ENCODE measurements around the gene CPEB3.
"Not testable (repeated sequence)": the region's sequence is repeated elsewhere in the genome, so short reads cannot be mapped to it uniquely, and the experiment has no call there.

The CPEB3 gene

GRCh38 chr10:92267343-92267742, 23.5 kb downstream of the CPEB3 start:
- no peak for DNase-seq (ENCODE audit: low read depth in 2 of 2)

GRCh38 chr10:92265687-92266258, 25.1 kb downstream of the CPEB3 start:
- DNase-seq (ENCODE audit: low read depth in 2 of 2), result no peak

DNA sequence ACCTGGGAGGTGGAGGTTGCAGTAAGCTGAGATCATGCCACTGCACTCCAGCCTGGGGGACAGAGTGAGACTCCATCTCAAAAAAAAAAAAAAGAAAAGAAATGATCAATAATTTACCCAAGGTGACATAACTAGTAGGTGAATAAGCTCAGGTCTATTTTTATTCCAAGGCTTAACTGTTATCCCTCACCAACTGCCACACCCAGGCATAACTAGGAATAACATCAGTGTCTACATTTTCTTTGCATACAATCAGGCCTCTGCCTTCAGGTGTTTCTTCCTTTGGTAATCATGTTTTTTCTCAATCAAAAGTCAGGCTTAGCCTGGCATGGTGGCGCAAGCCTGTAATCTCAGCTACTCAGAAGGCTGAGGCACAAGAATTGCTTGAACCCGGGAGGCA, 26.6 kb downstream of the CPEB3 start:
- no peak for DNase-seq (ENCODE audit: low read depth in 2 of 2)

- DNase-seq (ENCODE audit: low read depth in 2 of 2), result no peak
Measured at GRCh38 chr10:92263396-92263795, 27.5 kb downstream of the CPEB3 start.

DNA sequence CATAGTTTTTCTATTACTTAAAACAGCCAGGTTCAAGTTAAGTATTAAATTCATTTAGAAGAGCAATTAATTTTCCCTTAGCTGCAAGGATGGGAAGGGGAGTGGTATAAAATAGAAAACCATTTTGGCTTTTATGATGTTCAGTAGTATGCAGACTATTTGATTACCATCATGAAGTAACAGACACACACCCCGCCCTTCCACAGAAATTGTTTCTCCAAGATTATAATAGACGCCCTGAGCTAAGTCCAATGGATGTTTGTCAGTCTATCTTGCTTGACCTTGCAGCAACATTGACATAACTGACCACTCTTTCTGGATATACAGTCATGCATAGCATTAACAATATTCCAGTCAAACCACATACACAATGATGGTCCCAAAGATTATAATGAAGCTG, 42.3 kb downstream of the CPEB3 start:
- DNase-seq (ENCODE audit: low read depth in 2 of 2), result no peak

DNA sequence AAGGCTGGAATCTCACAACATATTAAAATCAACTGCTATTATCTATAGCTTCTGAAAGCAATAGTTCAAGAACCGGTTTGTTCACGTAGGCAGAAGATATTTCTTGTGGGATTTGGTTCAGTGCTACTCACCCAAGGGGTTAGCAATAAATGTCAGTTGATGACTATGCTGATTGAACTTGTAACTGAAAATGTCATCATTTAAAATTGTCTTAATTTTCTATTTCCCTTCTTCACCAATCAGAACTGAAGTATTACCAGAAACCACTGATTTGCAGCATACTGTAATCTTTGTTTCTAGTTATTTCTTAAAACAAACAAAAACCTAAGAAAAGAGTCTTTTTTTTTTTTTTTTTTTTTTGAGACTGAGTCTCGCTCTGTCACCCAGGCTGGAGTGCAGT, 46.1 kb downstream of the CPEB3 start:
- DNase-seq (ENCODE audit: low read depth in 2 of 2), result no peak

DNA sequence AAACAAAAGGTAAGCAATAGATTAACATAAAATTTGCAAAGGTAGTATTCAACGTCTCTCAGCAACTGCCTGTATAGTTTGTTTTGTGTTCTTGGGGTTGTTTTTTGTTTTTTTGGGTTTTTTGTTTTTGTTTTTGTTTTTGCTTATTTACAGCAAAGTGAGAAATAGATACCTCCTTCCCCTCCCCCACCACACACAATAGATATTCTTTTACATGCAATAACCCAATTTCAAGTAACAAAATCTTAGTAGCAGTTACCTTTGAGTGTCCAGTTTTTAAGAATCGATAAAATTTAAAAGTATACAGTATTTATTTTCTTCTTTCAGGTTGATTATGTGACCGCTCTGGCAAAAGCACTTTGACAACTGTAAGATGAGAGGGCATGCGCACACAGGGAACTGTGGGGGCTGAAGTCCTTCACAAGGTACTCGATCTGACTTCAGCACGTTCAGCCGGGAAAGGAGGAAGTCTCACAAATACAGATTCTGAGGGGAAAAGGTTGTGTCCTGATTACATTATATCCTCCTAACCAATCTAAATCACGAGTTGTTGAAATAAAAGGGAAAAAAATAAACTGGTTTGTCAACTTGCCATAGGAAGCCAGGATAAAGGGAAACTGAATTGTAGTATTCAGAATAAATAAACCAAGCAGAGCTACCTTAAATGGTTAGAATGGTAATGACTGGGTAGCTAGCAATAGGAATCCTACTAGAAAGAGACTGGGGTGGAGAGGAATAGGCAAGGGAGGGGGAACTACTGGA, 47.8 kb downstream of the CPEB3 start:
- DNase-seq (ENCODE audit: low read depth in 2 of 2), result no peak

DNA sequence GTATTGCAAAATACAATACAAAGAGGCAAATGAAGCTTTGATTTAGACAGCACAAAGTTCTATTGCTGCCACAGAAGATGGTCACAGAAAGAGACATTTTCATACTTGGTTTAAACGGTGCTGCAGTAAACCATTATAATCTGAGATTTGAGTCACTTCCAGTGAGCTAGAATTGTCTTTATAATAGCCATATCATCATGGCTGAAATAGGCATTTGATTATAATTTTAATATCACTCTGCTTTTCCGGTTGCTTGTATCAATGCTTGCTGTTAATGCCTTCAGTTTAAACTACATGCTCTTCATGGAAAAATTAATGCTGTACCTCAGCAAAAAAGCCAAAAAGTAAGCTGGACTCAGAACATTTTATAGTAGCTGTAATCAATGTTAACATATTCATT, 48.5 kb downstream of the CPEB3 start:
- no peak for DNase-seq (ENCODE audit: low read depth in 2 of 2)

GRCh38 chr10:92241501-92241900, 49.4 kb downstream of the CPEB3 start:
- no peak for DNase-seq (ENCODE audit: low read depth in 2 of 2)

GRCh38 chr10:92241158-92241500, 49.7 kb downstream of the CPEB3 start:
- DNase-seq (ENCODE audit: low read depth in 2 of 2), result no peak

DNA sequence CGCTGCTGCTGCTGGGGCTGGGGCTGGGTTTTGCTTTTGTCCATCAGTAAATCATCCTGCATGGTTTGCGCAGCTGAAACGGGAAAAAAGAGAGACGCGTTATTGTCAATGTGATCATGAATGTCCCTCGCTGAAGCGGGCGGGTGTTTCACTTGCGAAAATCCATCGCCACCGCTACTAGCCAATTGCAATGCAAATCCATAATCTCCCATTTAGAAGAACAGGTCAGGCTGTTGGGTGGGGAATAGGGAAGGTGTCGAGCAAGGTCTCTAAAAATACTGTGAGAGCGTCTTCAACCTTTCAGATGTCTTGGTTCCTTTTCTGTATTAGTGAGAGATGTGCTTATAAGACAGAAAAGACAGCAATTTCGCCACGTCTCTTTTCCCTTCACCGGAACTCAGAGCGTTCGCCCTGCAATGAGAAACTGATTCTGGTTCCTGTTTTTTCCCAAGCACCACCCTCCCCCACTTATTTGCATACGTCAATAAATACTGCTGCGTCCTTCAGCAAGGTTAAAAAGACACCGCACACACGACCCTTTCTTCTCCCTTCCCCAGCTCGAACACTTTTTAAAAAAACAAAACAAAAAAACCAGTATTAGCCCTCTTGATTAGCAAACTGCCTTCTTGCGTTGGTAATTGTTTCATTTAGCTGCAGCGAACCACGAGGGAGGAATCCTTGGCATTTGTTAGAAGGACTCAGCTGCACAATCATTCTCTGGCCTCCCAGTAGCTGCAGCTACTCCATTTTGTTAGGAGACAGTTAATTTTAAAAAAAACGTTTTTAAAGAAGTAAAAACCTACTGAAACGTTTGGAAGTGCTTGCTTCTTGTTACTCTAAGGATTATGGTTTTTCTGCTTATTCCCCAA, 50.4 kb downstream of the CPEB3 start:
- DNase-seq (ENCODE audit: low read depth in 2 of 2), result no peak

GRCh38 chr10:92239600-92240288, 51.1 kb downstream of the CPEB3 start:
- DNase-seq (ENCODE audit: low read depth in 2 of 2), result no peak

DNA sequence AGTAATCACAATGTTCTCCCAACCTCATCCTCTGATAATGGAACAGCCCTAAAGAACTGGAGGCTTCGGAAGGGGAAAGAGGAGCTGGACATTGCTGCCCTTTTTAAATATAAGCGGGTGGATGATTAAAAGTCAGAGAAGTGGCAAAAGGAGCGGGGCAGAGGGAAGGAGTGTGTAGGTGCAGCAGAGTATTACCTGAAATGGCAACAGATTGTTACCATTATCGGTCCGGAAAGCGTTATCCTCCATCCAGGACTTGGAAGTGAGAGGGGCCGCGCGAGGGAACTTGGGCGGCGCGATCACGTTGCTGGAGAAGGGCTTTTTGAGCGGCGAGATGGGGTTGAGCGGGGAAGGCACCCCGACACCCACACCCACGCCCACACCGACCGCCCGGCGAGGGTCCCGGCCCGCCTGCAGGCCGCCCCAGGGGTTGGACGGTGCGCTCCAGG, 51.7 kb downstream of the CPEB3 start:
- no peak for DNase-seq (ENCODE audit: low read depth in 2 of 2)

GRCh38 chr10:92238586-92239098, 52.2 kb downstream of the CPEB3 start:
- no peak for DNase-seq (ENCODE audit: low read depth in 2 of 2)

GRCh38 chr10:92238054-92238585, 52.8 kb downstream of the CPEB3 start:
- no peak for DNase-seq (ENCODE audit: low read depth in 2 of 2)

DNA sequence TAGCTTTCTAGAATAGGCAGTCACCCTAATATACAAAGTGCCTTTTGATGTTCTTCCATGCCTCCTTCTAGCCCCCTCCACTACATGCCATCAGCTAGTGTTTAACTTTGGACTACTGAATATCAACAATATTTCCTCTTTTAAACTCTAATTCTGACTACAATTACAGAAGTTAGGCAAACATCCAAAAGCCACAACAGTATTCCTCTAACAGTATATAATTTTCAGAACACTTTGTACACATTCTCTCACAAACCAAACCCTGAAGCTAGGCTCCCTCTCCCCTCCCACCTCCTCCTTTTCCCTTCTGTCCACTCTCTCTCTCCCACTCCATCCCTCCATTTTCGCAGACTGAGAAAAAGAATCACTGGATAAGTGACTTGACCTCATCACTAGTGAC, 59.7 kb downstream of the CPEB3 start:
- DNase-seq (ENCODE audit: low read depth in 2 of 2), result no peak

GRCh38 chr10:92222603-92223262, 68.1 kb downstream of the CPEB3 start:
- peak in 1 of 2 experiments; percentile 47 for DNase-seq (ENCODE audit: low read depth in 2 of 2)

GRCh38 chr10:92219559-92219958, 71.3 kb downstream of the CPEB3 start:
- no peak for DNase-seq (ENCODE audit: low read depth in 2 of 2)

DNA sequence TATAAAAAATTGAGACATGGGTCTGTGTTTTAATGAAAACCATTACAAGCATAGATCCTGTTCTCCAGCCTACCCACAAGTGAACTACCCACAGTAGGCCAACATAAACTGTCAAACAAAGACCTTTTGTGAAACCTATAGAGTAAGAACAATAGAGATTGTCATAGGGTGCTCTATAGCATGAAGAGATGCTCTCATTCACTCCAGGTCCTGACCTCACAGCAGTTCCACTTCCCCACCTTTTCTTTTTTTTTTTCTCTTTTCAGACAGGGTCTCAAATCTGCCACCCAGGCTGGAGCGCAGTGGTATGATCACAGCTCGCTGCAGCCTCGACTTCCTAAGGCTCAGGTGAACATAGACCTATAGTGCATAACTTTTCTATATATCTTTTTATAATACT, 72.3 kb downstream of the CPEB3 start:
- no peak for DNase-seq (ENCODE audit: low read depth in 2 of 2)

DNA sequence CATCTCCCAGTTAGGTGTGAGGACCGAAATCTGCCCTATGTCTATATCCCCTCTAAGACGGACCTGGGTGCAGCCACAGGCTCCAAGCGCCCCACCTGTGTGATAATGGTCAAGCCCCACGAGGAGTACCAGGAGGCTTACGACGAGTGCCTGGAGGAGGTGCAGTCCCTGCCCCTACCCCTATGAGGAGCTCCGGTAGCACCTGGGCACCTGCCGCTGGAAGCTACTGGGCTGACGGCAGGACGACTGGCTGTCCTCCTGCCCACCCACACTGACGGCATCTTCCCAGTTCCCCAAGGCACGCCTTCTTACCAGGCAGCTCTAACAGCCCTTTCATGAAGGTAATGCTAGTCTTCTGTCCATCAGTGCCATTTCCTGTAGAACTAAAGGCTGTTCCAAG, 74.3 kb downstream of the CPEB3 start:
- not testable (repeated sequence) for DNase-seq (ENCODE audit: low read depth in 2 of 2)

- not testable (repeated sequence) for DNase-seq (ENCODE audit: low read depth in 2 of 2)
Measured at GRCh38 chr10:92215222-92215621, 75.7 kb downstream of the CPEB3 start.

Measured in fibroblast of skin of left quadriceps (primary cell).